GM12865 (cell line): ENCODE measurements around the gene ZNF287.

Experiments
- DNase-seq: peaks from one replicate; pipeline ENCODE4 v3.0.0; 2010; ENCODE audit warnings: low read depth
- H3K4me3 ChIP-seq: 2 replicates; pipeline ENCODE4 v1.5.1; 2011; ENCODE audit warnings: mild to moderate bottlenecking, low read depth, low read length, control low read depth
- TF ChIP-seq, protein P1 (sequence below): IDR thresholded peaks from 2 replicates; pipeline ENCODE4 v1.5.1; 2011; ENCODE audit warnings: low read length, control low read depth, low read depth, inconsistent platforms; ENCODE audit not compliant: insufficient read depth; ENCODE audit errors: missing control alignments

ZNF287 gene

DNA sequence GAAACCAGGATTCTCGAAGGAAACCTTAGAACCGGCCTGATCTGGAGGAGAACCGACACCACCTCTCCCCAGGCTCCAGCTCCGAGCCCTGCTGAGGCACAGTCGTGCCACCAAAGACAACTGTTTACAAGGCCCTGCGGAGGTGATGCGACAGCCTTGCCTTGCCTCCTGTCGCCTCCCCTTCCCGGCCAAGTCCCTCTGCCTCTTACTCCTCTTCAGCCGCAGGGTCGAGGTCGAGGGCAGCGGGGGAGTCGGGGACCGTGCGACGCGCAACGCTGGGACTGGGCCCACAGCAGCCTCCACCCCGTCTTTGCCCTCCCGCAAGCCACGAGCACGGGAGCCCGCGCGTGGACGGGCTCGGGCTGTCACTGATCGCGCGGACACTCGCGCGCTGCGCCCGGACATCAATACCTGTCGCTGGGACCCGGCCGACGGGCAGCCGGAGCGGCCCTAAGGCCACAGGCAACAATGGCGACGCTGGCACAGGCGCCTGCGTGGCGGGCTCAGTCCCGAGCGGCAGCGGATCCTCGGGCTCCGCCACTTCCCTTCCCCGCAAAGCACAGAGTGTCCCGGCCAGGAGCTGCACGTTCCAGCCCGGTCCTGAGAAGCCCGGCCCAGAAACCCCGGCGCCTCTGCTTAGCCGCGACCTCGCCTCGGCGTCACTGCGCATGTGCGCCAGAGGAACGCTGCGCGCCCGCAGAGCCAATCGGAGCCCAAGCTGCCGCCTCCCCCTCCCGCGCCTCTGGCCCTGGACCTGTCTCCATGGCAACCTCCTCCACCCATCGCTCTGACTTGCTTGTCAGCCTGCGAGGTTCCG lies at the start of gene ZNF287:
ZNF287 (minus strand) TSS at position 664 of the 817 bp plus-strand sequence. CDS start 1,473 bp downstream, outside the sequence.
- peak; percentile 95 for DNase-seq
- peak within 1 kb of the TSS; percentile 73 for H3K4me3 ChIP-seq
- TF ChIP-seq, protein P1, sequence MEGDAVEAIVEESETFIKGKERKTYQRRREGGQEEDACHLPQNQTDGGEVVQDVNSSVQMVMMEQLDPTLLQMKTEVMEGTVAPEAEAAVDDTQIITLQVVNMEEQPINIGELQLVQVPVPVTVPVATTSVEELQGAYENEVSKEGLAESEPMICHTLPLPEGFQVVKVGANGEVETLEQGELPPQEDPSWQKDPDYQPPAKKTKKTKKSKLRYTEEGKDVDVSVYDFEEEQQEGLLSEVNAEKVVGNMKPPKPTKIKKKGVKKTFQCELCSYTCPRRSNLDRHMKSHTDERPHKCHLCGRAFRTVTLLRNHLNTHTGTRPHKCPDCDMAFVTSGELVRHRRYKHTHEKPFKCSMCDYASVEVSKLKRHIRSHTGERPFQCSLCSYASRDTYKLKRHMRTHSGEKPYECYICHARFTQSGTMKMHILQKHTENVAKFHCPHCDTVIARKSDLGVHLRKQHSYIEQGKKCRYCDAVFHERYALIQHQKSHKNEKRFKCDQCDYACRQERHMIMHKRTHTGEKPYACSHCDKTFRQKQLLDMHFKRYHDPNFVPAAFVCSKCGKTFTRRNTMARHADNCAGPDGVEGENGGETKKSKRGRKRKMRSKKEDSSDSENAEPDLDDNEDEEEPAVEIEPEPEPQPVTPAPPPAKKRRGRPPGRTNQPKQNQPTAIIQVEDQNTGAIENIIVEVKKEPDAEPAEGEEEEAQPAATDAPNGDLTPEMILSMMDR, result no peak

DNA sequence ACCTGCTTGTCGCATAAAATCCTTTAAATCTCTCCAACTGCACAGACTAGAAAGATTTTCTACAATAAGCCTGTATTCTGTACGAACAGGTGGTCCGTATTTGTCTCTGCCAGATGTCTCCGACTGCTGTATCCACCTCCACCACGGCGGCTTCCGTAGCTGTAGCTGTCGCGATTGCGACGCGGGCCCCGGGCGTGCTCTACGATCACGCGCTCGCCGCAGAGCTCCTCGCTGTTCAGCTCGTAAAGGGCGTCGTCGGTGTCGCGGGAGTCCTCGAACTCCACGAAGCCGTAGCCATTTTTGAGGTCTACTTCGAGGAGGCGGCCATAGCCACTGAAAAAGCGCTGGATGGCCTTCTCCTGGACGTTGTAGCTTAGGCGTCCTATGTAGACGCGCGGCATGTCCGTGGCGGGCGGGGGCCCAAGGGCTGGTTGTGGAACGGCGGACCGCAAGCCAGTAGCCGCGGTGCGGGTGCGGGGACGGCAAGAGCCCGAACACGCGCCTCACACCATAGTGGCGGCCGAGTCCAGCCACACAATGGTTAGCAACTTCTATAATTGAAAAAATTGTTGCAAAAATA lies 48.6 kb upstream of the ZNF287 start:
- TF ChIP-seq, protein P1, result no peak
- DNase-seq, result no peak
- H3K4me3 ChIP-seq, result no peak overlapping the region

DNA sequence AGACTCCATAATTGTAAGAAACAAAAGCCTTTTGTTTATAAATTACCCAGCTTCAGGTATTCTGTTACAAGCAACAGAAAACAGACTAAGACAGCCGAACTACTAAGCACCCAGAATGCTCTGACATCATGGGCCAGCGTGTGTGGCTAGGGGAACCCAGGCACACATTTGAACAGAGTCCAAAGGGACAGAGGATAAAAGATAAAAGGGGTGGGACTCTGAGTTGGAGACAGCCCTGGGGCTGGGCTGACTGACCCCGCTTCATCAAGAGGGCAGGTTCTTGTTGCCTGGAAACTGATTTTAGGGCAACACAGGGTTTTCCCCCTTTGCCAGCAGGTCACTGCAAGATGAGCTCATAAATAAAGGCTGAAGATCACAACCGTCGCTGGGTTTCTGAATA lies 30.5 kb upstream of the ZNF287 start:
- no peak overlapping the region for H3K4me3 ChIP-seq
- TF ChIP-seq, protein P1, result no peak
- DNase-seq, result no peak

DNA sequence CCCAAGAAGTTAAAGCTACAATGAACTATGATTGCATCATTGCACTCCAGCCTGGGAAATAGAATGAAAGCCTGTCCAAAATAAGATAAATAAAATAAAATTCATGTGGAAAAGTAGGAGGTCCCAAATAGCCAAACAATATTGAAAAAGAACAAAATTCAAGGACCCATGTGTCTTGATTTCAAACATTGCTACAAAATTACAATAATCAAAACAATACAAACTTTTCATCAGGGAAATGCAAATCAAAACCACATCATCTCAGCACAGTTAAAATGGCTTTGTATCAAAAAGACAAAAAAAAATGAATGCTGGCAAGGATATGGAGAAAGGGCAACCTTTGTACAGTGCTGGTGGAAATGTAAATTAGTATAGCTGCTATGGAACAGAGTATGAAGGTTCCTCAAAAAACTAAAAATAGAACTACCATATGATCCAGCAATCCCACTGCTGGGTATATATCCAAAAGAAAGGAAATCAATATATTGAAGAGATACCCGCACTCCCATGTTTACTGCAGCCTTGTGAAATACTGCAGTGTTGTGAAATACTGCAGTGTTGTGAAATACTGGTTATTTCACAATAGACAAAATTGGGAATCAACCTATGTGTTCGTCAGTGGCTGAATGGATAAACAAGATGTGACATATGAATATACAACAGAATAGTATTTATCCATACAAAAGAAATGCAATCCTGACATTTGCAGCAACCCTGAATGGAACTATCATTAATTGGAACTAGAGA lies 24.5 kb upstream of the ZNF287 start:
- DNase-seq, result no peak
- H3K4me3 ChIP-seq, result no peak overlapping the region
- TF ChIP-seq, protein P1, result no peak

DNA sequence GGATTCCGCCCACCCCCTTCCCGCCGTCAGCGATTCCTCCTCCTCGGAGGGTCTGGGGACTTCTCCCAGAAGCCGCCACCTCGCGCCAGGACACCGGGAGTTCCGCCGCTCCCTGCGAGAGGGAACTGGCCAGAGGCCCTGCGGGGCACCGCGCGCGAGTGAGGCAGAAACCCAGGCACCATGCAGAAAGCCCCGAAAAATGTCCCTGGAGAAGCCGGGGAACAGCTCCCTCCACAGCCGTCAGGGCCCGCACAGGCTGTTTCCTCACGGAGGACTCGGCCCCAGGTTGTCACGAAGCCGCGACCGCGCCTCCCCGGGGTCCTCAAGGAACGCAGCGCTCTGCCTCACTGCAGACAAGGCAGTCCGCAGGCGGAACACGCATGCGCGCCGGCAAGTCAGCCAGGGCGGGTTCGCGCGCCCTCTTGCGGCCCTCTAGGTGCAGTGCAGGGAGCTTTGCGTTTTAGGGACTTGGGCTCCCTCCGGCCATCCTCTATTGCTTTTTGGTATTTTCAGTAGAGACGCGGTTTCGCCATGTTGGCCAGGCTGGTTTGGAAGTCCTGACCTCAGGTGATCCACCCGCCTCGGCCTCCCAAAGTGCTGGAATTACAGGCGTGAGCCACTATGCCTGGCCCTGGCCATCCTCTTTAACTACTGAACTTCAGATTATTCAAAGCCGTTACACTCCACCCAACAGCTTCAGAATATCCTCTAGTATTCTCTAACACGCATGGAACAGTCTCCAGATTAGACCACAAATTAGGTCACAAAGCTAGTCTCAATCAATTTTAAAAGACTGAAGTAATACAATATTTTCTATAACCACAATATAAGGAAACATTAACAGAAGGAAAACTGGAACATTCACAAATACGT lies 20.3 kb upstream of the ZNF287 start:
- H3K4me3 ChIP-seq, result peak overlapping the region; percentile 51
- peak; percentile 91 for DNase-seq
- TF ChIP-seq, protein P1, result peak; percentile 99

DNA sequence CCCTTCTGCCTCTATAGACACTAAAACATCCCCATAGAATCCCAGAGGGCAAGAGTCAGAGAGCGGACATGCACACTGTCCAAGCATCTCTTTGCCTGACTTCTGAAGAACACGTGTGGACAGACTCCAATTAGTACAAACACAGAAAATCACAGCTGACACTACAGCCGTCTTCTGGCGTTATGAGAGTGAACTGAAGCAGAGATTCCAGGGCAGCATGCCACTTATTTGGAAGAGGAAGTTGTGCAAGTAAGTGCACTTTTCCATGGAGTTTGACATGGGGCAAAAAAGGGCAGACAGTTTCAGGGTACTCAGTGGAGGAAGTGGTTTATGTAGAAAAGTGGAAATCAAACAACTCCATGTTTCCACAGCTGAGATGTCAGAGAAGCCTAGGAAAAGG lies 16.8 kb upstream of the ZNF287 start:
- DNase-seq, result no peak
- TF ChIP-seq, protein P1, result no peak
- H3K4me3 ChIP-seq, result no peak overlapping the region
